ENCODE results near the gene RYR2. TPM values are rescaled to one million over a fixed set of nuclear protein-coding genes. Genes with fewer than 3 reads are reported as not detected.

The RYR2 gene
- total and polyA plus RNA-seq, 2 experiments from 2014 or later = not detected

DNA sequence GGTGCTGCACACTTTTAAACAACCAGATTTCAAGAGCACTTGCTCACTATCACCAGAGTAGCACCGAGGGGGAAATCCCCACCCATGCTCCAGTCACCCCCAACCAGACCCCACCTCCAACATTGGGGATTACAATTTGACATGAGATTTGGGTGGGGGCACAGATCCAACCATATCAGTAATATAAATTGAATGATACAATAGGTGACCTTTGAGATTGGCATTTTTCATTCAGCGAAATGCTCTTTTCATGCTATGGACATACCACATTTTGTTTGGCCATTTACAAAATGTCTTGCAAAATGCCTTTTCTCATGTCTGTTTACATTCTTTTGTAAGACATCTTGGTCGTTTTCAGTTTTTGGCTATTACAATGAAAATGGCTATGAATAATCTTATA, 23.9 kb downstream of the RYR2 start:
- no peaks in the 10 kb centered on the region for H3K79me2 ChIP-seq (ENCODE audit: insufficient read depth)
- no peak overlapping the region for H3K27ac ChIP-seq
- H3K9me3 ChIP-seq (ENCODE audit: low read depth) = no peaks in the 10 kb centered on the region
- H4K20me1 ChIP-seq (ENCODE audit: insufficient read depth) = no peaks in the 10 kb centered on the region
- no peak overlapping the region for H3K4me2 ChIP-seq (ENCODE audit: unreplicated experiment)
- H3K27me3 ChIP-seq (replicated peaks; ENCODE audit: insufficient read depth) = no peaks in the 10 kb centered on the region
- in situ Hi-C loops (cut with MboI) = no loop called here
- H3K4me1 ChIP-seq (ENCODE audit: insufficient read depth) = no peaks in the 10 kb centered on the region
- TF ChIP-seq EZH2phosphoT487 (IDR thresholded peaks at IDR 0.05; ENCODE audit: insufficient read depth, low read depth) = no peak
- TF ChIP-seq EZH2 (IDR thresholded peaks at IDR 0.05; ENCODE audit: insufficient read depth, poor library complexity, severe bottlenecking) = no peak
- WGBS, 2 experiments (ENCODE audit: low coverage in 1 of 2, low lambda C conversion rate in 2 of 2, missing lambda C conversion rate in 2 of 2) = 35 to 42% methylated on average over 3 of the region's 3 CpGs
- H3K9me2 ChIP-seq (ENCODE audit: insufficient read depth) = no peaks in the 10 kb centered on the region
- H3F3A ChIP-seq (ENCODE audit: insufficient read depth) = no peaks in the 10 kb centered on the region
- H2AFZ ChIP-seq = no peak overlapping the region
- no peaks in the 10 kb centered on the region for H3K36me3 ChIP-seq (ENCODE audit: low read depth)
- DNase-seq = no peak
- no peak overlapping the region for H3K4me3 ChIP-seq
- no peak overlapping the region for H3K9ac ChIP-seq

GRCh38 chr1:237070519-237070918, 28.5 kb downstream of the RYR2 start:
- H3K4me1 ChIP-seq (ENCODE audit: insufficient read depth) = no peaks in the 10 kb centered on the region
- H2AFZ ChIP-seq = no peak overlapping the region
- no peaks in the 10 kb centered on the region for H4K20me1 ChIP-seq (ENCODE audit: insufficient read depth)
- H3K4me2 ChIP-seq (ENCODE audit: unreplicated experiment) = no peak overlapping the region
- H3K27me3 ChIP-seq (replicated peaks; ENCODE audit: insufficient read depth) = no peaks in the 10 kb centered on the region
- DNase-seq = no peak
- H3K9me3 ChIP-seq (ENCODE audit: low read depth) = no peaks in the 10 kb centered on the region
- TF ChIP-seq EZH2 (IDR thresholded peaks at IDR 0.05; ENCODE audit: insufficient read depth, poor library complexity, severe bottlenecking) = no peak
- TF ChIP-seq EZH2phosphoT487 (IDR thresholded peaks at IDR 0.05; ENCODE audit: insufficient read depth, low read depth) = no peak
- no peak overlapping the region for H3K9ac ChIP-seq
- no peak overlapping the region for H3K4me3 ChIP-seq
- H3K9me2 ChIP-seq (ENCODE audit: insufficient read depth) = no peaks in the 10 kb centered on the region
- no peaks in the 10 kb centered on the region for H3F3A ChIP-seq (ENCODE audit: insufficient read depth)
- no peaks in the 10 kb centered on the region for H3K36me3 ChIP-seq (ENCODE audit: low read depth)
- WGBS, 2 experiments (ENCODE audit: low coverage in 1 of 2, low lambda C conversion rate in 2 of 2, missing lambda C conversion rate in 2 of 2) = 9 to 40% methylated on average over 2 of the region's 2 CpGs
- in situ Hi-C loops (cut with MboI) = no loop called here
- no peaks in the 10 kb centered on the region for H3K79me2 ChIP-seq (ENCODE audit: insufficient read depth)
- no peak overlapping the region for H3K27ac ChIP-seq

DNA sequence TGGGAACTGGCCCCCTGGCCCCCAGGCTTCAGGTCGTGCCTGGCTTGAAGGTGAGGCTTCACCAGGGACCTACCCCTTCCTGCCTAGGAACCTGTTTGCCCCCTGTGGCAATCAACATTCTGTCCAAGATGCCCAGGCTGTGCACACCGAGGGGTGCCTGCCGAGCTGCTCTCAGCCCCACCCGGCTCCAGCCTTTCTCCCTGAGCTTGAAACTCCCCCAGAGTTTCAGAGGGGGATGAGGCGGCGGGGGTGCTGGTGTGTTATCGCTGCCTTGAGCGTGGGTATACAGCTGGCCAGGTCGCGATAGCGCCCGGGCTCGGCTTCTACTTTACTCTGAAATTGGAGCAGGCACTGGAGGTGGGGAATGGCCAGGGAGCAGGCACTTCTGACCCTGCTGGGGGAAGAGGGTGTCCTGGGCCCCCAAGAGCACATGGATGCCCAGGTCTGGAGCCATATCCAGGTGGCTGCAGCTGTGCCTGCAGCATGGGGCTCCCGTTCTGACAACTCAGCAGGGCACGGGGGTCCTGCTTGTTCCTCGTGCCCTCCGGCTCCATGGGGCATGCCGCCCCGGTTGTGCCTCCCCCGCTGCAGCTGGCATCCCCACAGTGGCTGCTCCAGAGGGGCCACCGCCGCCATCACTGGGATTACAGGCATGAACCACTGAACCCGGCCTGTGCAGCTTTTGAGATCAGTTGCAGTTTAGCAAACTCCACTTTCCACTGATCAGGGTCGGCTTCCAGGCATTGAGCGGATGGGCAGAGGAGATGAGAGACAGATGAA, 29.8 kb downstream of the RYR2 start:
- WGBS, 2 experiments (ENCODE audit: low coverage in 1 of 2, low lambda C conversion rate in 2 of 2, missing lambda C conversion rate in 2 of 2) = 47 to 54% methylated on average over 24 to 25 of the region's 25 CpGs
- Histone ChIP-seq H3K27me3 (replicated peaks; ENCODE audit: insufficient read depth) (no peaks in the 10 kb centered on the region), H3K4me3 (no peak overlapping the region), H4K20me1 (ENCODE audit: insufficient read depth) (no peaks in the 10 kb centered on the region), H3F3A (ENCODE audit: insufficient read depth) (no peaks in the 10 kb centered on the region), H3K27ac (no peak overlapping the region), H3K4me1 (ENCODE audit: insufficient read depth) (no peaks in the 10 kb centered on the region), H3K9me2 (ENCODE audit: insufficient read depth) (no peaks in the 10 kb centered on the region), H3K9me3 (ENCODE audit: low read depth) (no peaks in the 10 kb centered on the region), H3K36me3 (ENCODE audit: low read depth) (no peaks in the 10 kb centered on the region), H3K9ac (no peak overlapping the region), H3K4me2 (ENCODE audit: unreplicated experiment) (no peak overlapping the region), H3K79me2 (ENCODE audit: insufficient read depth) (no peaks in the 10 kb centered on the region), H2AFZ (no peak overlapping the region)
- in situ Hi-C loops (cut with MboI) = no loop called here
- DNase-seq = no peak
- TF ChIP-seq EZH2phosphoT487 (IDR thresholded peaks at IDR 0.05; ENCODE audit: insufficient read depth, low read depth) (no peak), EZH2 (IDR thresholded peaks at IDR 0.05; ENCODE audit: insufficient read depth, poor library complexity, severe bottlenecking) (no peak)

DNA sequence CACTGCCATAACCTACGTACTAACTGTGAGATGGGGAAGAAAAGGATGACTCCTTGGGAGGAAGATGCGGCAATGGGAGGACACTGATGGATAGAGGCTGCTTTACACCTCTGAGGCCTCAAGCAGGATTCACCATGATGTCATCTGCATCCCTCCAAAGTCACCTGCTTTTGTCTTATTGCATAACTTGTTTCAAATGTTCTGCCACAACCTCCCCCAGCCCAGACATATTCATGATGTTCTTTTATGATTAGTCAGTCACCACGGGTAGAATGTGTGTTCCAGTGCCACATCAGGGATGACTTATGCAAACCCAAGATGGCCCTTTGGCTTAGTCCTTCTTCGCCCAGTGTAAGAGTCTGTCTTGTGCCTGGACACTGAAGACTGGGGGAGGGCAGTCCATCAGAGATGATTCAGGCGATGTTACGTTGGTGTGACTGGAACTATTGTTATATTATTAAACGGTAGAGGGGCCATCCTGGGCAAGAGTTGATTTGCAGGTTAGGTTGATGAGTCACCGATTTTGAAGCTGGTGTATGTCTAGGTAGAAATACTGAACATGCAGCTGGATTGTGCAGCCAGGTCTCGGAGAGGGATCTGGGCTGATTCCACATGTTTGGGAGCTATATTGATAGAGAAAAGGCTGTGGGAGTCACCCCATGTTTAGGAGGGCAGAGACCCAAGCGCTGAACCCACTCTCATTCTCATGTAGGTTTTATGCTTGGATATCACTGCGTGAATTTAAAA, 32.6 kb downstream of the RYR2 start:
- H3F3A ChIP-seq (ENCODE audit: insufficient read depth) = no peaks in the 10 kb centered on the region
- H3K9me3 ChIP-seq (ENCODE audit: low read depth) = no peaks in the 10 kb centered on the region
- H3K9me2 ChIP-seq (ENCODE audit: insufficient read depth) = no peaks in the 10 kb centered on the region
- DNase-seq = no peak
- no peak overlapping the region for H3K4me2 ChIP-seq (ENCODE audit: unreplicated experiment)
- H3K36me3 ChIP-seq (ENCODE audit: low read depth) = no peaks in the 10 kb centered on the region
- H3K4me1 ChIP-seq (ENCODE audit: insufficient read depth) = no peaks in the 10 kb centered on the region
- no peak overlapping the region for H3K9ac ChIP-seq
- H3K4me3 ChIP-seq = no peak overlapping the region
- H4K20me1 ChIP-seq (ENCODE audit: insufficient read depth) = no peaks in the 10 kb centered on the region
- H2AFZ ChIP-seq = no peak overlapping the region
- TF ChIP-seq EZH2phosphoT487 (IDR thresholded peaks at IDR 0.05; ENCODE audit: insufficient read depth, low read depth) (no peak), EZH2 (IDR thresholded peaks at IDR 0.05; ENCODE audit: insufficient read depth, poor library complexity, severe bottlenecking) (no peak)
- in situ Hi-C loops (cut with MboI) = no loop called here
- H3K27ac ChIP-seq = no peak overlapping the region
- H3K79me2 ChIP-seq (ENCODE audit: insufficient read depth) = no peaks in the 10 kb centered on the region
- 33 to 34% methylated on average over 11 of the region's 11 CpGs for WGBS, 2 experiments (ENCODE audit: low coverage in 1 of 2, low lambda C conversion rate in 2 of 2, missing lambda C conversion rate in 2 of 2)
- no peaks in the 10 kb centered on the region for H3K27me3 ChIP-seq (replicated peaks; ENCODE audit: insufficient read depth)
